Mucosa of rectum (tissue), 2 donors: Measurements from ENCODE around the gene ZSCAN9.

ENCODE experiments used
- H3K27ac ChIP-seq, 2 donors: one replicate each; pipeline ENCODE4 v1.7.0; 2013; ENCODE audit warnings: inconsistent platforms in 2 of 2, low read depth in 2 of 2, low read length in 2 of 2
- H3K27me3 ChIP-seq, 2 donors: one replicate each; pipeline ENCODE4 v1.7.0; 2013; ENCODE audit warnings: low read length in 2 of 2; ENCODE audit not compliant: control insufficient read depth in 2 of 2, insufficient read depth in 2 of 2
- H3K36me3 ChIP-seq, 2 donors: one replicate each; pipeline ENCODE4 v1.7.0; 2013; ENCODE audit warnings: low read length in 2 of 2; ENCODE audit not compliant: control insufficient read depth in 2 of 2, insufficient read depth in 2 of 2
- H3K4me1 ChIP-seq, 2 donors: one replicate each; pipeline ENCODE4 v1.7.0; 2013; ENCODE audit warnings: low read length in 2 of 2, mild to moderate bottlenecking in 1 of 2; ENCODE audit not compliant: control insufficient read depth in 2 of 2, insufficient read depth in 2 of 2
- H3K4me3 ChIP-seq, 2 donors: one replicate each; pipeline ENCODE4 v1.7.0; 2013; ENCODE audit warnings: low read length in 2 of 2
- H3K9ac ChIP-seq, 2 donors: one replicate each; pipeline ENCODE4 v1.7.0; 2013; ENCODE audit warnings: low read length in 2 of 2, low read depth in 1 of 2, mild to moderate bottlenecking in 1 of 2
- H3K9me3 ChIP-seq, 2 donors: one replicate each; pipeline ENCODE4 v1.7.0; 2013; ENCODE audit warnings: low read length in 2 of 2; ENCODE audit not compliant: control insufficient read depth in 2 of 2
- donor health status: healthy.
- donor health status: Normal muscosa, but diverticular disease.

The ZSCAN9 gene

DNA sequence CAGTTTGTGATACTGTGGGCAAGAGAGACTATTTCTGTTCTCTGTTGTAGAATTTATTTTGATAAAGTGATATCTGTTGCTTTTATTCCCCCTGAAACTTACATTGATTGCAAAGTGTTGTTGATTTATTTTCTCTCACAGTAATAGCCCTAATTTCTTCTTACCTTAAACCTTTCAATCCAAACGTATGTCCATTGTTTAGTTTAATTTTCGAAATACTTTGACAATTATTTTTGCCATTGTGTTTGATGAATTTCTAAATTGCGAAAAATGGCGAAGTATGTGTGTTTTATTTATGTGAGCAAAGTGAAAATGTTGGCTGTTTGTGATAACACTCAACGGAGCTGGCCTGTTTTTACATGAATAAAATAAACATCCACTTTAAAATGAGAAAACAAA, 41.5 kb downstream of the ZSCAN9 start:
- Histone ChIP-seq H3K9ac (peak overlapping the region; percentile 87 to 88), H3K36me3 (no peaks in the 10 kb centered on the region), H3K9me3 (no peaks in the 10 kb centered on the region), H3K27me3 (no peaks in the 10 kb centered on the region), H3K27ac (peak overlapping the region; percentile 73 to 80), H3K4me3 (peak overlapping the region; percentile 81 to 93), H3K4me1 (peaks cover 0 to 9% of the 10 kb centered on the region in 2 donors)

DNA sequence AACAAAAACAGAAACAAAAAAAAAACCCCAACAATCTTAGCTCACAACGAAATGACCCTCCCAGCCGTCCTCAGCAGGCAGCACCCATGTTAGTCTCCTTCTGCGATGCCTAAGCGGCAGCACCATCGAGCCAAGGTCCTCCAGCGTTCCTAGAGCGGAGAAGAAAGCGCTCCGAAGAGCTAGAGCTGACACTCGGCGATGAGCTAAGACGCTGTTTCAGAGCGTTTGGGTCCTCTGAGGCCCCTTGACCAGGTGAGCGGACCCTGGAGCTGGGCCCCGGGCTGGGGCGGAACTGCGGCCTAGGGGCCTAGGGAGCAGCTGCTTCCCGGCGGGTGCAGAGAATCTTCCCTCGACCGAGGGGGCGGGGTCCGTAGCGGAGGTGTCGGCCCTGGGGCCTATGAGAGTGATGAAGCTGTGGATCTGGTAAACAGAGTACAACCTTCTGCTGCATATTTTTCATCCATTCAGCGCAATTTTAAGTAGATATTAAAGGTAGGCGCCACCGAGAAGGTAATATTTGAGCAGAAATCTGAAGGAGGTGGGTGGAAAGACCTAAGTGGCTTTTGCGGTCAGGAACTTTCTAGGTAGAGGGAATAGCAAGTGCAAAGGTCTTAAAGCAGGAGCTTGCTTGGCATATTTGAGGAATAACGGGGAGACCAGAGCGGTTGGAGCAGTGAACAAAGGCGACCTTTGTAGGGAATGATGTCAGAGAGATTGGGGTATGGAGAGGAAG, 42.1 kb downstream of the ZSCAN9 start, which contains the start of gene ZSCAN26:
TSS of gene ZSCAN26 (plus strand) at position 182 of the 733 bp plus-strand sequence. CDS start 4,777 bp downstream, outside the sequence.
- H3K9me3 ChIP-seq = no peaks in the 10 kb centered on the region
- H3K4me3 ChIP-seq = peak within 1 kb of the TSS; percentile 81 to 93
- H3K4me1 ChIP-seq = peaks cover 0 to 9% of the 10 kb centered on the region in 2 donors
- peak within 1 kb of the TSS; percentile 87 to 88 for H3K9ac ChIP-seq
- no peaks in the 10 kb centered on the region for H3K27me3 ChIP-seq
- H3K27ac ChIP-seq = peak within 1 kb of the TSS; percentile 73 to 80
- peaks cover 0 to 5% of the 10 kb centered on the region in 2 donors for H3K36me3 ChIP-seq

DNA sequence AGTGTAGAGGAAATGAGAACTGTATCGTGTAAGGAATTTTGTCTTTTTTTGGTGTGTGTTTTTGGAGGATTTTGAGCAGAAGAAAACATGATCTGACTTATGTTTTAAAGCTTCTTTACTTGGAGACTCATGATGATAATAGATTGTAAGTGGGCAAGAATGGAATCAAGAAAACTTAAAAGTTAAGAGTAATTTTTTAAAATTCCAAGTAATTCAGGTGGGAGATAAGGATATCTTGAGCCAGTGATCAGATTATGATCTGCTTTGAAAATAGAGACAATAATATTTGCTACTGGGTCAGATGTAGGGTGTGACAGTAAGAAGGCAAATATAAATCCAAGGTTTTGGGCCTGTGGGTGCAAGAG, 42.6 kb downstream of the ZSCAN9 start:
- Histone ChIP-seq H3K27ac (peak overlapping the region in 1 of 2 donors; percentile 80), H3K9ac (peak overlapping the region; percentile 87 to 88), H3K4me1 (peaks cover 0 to 9% of the 10 kb centered on the region in 2 donors), H3K27me3 (no peaks in the 10 kb centered on the region), H3K4me3 (peak overlapping the region; percentile 81 to 93), H3K9me3 (no peaks in the 10 kb centered on the region), H3K36me3 (peaks cover 2 to 10% of the 10 kb centered on the region in 2 donors)

DNA sequence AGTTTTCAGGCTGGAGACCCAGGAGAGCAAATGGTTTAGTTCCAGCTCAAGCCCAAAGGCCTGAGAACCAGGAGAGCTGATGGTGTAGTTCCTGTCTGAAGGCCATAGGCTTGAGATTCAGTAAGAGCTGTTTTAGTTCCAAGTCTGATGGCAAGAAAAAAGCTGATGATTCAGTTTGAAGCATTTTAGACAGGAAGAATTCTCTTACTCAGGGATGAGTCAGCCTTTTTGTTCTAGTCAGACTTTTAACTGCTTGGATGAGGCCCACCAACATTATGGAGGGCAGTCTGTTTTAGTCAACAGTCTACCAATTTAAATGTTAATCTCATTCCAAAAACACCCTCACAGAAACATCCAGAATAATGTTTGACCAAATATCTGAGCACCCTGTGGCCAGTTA, 44.4 kb downstream of the ZSCAN9 start:
- Histone ChIP-seq H3K9me3 (no peaks in the 10 kb centered on the region), H3K27ac (no peak overlapping the region), H3K4me1 (peaks cover 0 to 9% of the 10 kb centered on the region in 2 donors), H3K9ac (no peak overlapping the region), H3K36me3 (peaks cover 10 to 17% of the 10 kb centered on the region in 2 donors), H3K4me3 (no peak overlapping the region), H3K27me3 (no peaks in the 10 kb centered on the region)

DNA sequence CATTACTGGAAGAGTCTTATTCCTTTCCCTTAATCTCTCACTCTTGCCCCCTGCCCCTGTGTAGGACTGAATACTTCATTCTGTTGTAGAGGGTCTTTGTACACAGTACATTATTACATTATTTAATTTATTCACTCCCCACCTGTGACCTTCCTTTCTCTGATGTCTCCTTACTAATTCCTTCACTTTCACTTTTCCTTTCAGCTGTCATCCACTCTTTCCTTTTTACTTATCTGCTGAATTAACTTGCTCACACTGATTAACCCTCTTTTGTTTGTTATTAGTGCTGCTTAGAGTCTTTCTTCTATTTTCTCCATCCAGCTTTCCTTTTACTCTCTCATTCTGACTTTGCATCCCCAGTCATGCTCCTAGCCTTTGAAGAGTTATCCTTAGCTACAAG, 49.8 kb downstream of the ZSCAN9 start:
- Histone ChIP-seq H3K9me3 (no peaks in the 10 kb centered on the region), H3K4me1 (no peaks in the 10 kb centered on the region), H3K4me3 (no peak overlapping the region), H3K36me3 (peaks cover 30 to 37% of the 10 kb centered on the region in 2 donors), H3K9ac (no peak overlapping the region), H3K27me3 (no peaks in the 10 kb centered on the region), H3K27ac (no peak overlapping the region)

DNA sequence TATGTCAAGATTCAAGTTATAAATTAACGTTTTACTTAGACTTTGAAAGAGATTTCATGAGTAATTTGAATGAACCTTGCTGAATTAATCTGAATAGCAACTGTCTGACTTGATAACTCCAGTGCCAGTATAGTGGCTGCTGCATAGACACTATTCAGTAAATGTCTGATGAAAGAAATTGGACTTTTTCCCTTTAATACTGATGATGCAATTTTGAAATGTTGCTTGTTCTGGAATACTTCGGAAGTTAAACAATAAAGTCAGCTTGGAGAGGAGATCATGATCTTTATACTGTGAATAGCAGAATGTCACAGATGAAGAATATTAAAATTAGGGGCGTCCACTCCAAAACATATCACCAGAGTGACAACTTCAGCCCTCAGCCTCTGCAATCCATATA, 52.7 kb downstream of the ZSCAN9 start:
- Histone ChIP-seq H3K4me1 (peaks cover 3 to 4% of the 10 kb centered on the region in 2 donors), H3K27ac (no peak overlapping the region), H3K9me3 (no peaks in the 10 kb centered on the region), H3K4me3 (no peak overlapping the region), H3K9ac (no peak overlapping the region), H3K27me3 (no peaks in the 10 kb centered on the region), H3K36me3 (peaks cover 27% of the 10 kb centered on the region in 2 donors)

DNA sequence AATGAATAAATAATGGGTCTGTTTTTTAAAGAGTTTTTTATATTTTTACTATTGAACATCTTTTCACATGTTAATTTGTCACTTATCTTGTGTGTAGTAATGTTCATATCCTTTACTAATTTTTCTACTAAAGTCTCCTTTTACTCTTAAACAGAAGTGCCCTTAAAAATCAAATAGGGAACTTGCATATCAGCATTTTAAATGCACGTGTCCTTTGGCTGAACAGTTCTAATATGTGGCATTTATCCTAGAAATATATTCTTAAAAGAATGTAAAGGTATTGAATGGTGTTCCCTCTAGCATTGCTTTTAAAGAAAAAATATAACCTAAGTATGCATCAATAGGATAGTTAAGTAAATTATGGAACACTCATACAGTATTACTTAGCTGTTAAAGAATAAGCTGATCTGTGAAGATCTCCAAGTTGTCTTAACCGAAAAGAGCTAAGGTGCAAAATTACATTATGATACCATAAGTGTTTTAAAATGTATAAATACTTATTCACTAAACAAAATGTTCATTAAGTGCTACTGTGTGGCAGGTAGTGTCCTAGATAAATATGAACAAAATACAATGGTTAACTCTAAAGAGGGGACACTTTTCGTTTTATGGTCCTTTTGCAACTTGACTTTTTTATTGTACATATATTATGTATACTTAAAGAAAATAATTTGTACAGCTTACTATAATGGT, 55.7 kb downstream of the ZSCAN9 start:
- Histone ChIP-seq H3K4me3 (peak overlapping the region; percentile 75 to 79), H3K9ac (peak overlapping the region in 1 of 2 donors; percentile 36), H3K27ac (no peak overlapping the region), H3K9me3 (no peaks in the 10 kb centered on the region), H3K27me3 (no peaks in the 10 kb centered on the region), H3K4me1 (peaks cover 3 to 4% of the 10 kb centered on the region in 2 donors), H3K36me3 (peaks cover 14 to 17% of the 10 kb centered on the region in 2 donors)

DNA sequence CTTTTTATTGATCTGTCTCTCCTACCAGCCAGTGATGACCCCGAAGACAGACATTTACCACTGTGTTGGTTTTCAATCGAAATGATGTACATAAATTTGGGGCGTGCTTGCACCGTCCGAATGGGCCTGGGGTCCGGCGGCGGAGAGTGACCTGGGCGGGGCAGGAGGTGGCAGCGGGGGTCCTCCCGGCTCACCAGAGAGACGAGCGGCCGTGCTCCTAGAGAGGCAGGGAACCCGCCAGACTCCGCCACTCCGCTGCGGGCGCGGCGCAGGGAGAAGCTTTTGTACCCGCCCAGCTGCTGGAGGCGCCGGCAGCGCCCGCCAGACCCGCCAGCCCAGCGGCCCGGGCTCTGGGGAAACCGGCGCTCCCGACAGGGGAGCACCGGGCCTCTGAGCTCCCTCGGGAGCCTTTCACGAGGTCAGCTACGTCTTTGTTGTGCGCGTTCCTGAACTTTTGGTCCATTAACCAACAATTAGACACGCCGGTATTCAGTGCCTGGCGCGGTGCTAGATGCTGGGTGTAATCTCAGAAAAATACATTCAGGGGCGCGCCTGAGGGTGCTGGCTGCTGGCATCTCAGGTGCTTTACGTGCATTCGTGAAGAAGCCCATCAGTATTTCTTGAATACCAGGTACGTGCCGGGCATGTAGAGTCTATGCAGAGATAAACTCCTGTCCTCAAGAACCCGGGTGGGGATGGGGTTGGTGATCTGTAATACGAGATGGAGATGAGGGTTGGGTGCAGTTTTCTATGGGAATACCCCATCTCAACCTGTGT, 56.4 kb downstream of the ZSCAN9 start, which contains the start of gene PGBD1:
TSS of gene PGBD1 (plus strand) at position 285 of the 777 bp plus-strand sequence. CDS start 2,242 bp downstream, outside the sequence.
- Histone ChIP-seq H3K27ac (no peak within 1 kb of the TSS), H3K9ac (peak within 1 kb of the TSS; percentile 53 to 77), H3K27me3 (no peaks in the 10 kb centered on the region), H3K9me3 (no peaks in the 10 kb centered on the region), H3K36me3 (peaks cover 7 to 10% of the 10 kb centered on the region in 2 donors), H3K4me3 (peak within 1 kb of the TSS; percentile 75 to 79), H3K4me1 (peaks cover 3 to 4% of the 10 kb centered on the region in 2 donors)

DNA sequence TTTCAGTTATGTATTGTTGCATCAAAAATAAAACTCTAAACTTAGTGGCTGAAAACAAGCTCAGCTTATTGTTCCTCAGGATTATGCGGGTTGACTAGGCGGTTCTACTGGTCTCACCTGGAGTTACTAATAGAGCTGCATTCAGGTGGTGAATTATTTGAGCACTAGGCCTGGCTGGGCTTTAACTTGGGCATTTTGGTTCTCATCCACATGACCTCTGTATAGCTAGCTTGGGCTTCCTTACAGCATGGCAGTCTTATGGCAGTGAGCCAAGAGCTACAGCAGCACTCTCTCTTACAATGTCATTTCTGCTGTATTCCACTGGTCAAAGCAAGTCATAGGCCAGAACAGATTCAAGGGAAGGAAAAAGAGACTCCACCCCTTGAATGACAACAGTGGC, 57.9 kb downstream of the ZSCAN9 start:
- Histone ChIP-seq H3K4me1 (peaks cover 3 to 4% of the 10 kb centered on the region in 2 donors), H3K27ac (no peak overlapping the region), H3K9me3 (no peaks in the 10 kb centered on the region), H3K36me3 (peaks cover 6 to 7% of the 10 kb centered on the region in 2 donors), H3K9ac (no peak overlapping the region), H3K4me3 (no peak overlapping the region), H3K27me3 (no peaks in the 10 kb centered on the region)
